Measurements from ENCODE around the gene CAMKK2.
A peak's percentile ranks its signal among the peaks of the same experiment; 100 is the strongest.

CAMKK2 gene

GRCh38 chr12:121250359-121250758 is 46.1 kb downstream of the CAMKK2 start:
- DNase-seq (ENCODE audit: low spot score in 2 of 2) (no peak), ATAC-seq (no peak)
- H3K27ac Mint-ChIP-seq: no peak overlapping the region
- peaks cover 16% of the 10 kb centered on the region for H3K4me1 Mint-ChIP-seq
- no peaks in the 10 kb centered on the region for H3K9me3 Mint-ChIP-seq
- no peak overlapping the region for H3K4me3 Mint-ChIP-seq
- peaks cover 62% of the 10 kb centered on the region for H3K36me3 Mint-ChIP-seq

DNA sequence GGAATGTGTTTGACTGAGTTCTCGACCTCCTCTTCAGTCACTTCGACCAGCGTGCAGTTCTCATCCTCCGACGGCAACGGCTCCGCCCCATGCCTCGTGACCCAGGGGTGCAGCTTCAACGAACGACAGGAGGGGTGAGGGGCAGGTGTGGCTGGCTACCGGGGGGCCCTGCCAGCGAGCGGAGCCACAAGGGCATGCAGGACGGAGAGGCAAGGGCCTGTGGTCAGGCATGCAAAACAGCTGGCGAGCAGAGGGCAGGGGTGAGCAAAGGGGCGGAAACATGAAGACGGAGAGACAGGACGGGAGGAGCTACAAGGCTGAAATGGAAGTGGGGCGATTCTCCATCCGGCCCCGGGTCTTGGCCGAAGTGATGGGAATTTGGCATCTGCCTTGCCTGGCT is 47.9 kb downstream of the CAMKK2 start:
- peaks cover 8% of the 10 kb centered on the region for H3K4me1 Mint-ChIP-seq
- DNase-seq (ENCODE audit: low spot score in 2 of 2) (no peak), ATAC-seq (no peak)
- H3K36me3 Mint-ChIP-seq: peaks cover 49% of the 10 kb centered on the region
- H3K4me3 Mint-ChIP-seq: no peak overlapping the region
- H3K27ac Mint-ChIP-seq: no peak overlapping the region
- no peaks in the 10 kb centered on the region for H3K9me3 Mint-ChIP-seq

DNA sequence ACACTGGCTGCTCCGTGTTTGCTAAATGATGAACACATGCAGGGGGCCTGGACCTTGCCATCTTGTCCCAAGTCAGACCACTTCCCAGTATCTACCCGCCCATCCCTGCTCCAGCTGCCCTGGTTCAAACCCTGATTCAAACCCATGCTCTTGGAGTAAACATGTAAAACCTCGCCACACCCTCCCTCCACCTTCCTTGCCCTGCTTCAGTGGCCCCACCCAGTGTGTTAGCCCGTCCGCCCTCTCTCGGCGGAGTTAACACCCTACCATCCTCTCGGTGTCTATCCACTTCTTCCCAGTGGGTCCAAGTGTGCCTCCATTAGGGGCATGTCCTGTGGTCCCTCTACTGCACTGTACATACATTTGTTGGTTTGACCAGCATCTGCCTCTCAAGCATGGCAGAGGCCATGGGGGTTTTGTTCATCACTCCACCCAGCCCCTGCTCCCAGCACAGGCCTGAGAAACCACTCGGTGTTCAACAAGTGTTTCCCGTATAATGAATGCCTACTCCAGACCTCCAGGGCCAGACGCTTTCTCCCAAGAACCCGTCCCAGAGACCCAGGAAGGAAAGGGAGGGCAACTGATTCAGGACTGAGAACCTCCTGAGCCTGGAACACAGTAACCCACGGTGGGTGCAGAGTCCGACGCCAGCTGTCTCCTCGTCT is 49.5 kb downstream of the CAMKK2 start:
- H3K27ac Mint-ChIP-seq: peak overlapping the region; percentile 78
- H3K9me3 Mint-ChIP-seq: no peaks in the 10 kb centered on the region
- no peak for ATAC-seq
- peaks cover 7% of the 10 kb centered on the region for H3K4me1 Mint-ChIP-seq
- peaks cover 48% of the 10 kb centered on the region for H3K36me3 Mint-ChIP-seq
- DNase-seq (ENCODE audit: low spot score in 2 of 2): no peak
- H3K4me3 Mint-ChIP-seq: no peak overlapping the region

- ATAC-seq: no peak
- Mint-ChIP-seq H3K36me3 (peaks cover 55% of the 10 kb centered on the region), H3K4me3 (no peak overlapping the region)
Observed at GRCh38 chr12:121245951-121246350, 50.6 kb downstream of the CAMKK2 start.

DNA sequence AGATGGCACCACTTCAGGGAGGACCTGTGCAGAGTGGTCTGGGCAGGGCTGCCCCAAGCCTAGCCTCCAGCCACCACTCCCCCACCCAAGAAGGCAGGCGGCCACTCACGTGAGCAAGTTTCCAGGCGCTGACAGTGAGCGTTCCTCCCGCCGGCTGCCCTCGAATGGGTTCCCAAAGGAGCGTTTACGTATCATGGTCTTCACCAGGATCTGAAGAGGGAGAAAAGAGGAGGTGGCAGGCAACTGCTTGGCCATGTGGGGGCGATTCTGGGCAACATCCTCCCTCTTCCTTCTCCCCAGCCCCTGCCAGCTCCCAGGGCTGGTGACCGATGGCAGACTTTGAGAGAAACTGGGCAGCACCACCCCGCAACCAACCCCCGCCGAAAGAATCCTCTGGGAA is 51.5 kb downstream of the CAMKK2 start:
- DNase-seq (ENCODE audit: low spot score in 2 of 2) (no peak), ATAC-seq (no peak)
- H3K4me1 Mint-ChIP-seq: peaks cover 27% of the 10 kb centered on the region
- H3K4me3 Mint-ChIP-seq: no peak overlapping the region
- peaks cover 55% of the 10 kb centered on the region for H3K36me3 Mint-ChIP-seq
- H3K9me3 Mint-ChIP-seq: no peaks in the 10 kb centered on the region
- no peak overlapping the region for H3K27ac Mint-ChIP-seq

More at GRCh38 chr12:121245951-121246350, 50.6 kb downstream of the CAMKK2 start:
- Mint-ChIP-seq H3K27ac (no peak overlapping the region), H3K4me1 (peaks cover 18% of the 10 kb centered on the region), H3K9me3 (no peaks in the 10 kb centered on the region)
- DNase-seq (ENCODE audit: low spot score in 2 of 2): no peak

DNA sequence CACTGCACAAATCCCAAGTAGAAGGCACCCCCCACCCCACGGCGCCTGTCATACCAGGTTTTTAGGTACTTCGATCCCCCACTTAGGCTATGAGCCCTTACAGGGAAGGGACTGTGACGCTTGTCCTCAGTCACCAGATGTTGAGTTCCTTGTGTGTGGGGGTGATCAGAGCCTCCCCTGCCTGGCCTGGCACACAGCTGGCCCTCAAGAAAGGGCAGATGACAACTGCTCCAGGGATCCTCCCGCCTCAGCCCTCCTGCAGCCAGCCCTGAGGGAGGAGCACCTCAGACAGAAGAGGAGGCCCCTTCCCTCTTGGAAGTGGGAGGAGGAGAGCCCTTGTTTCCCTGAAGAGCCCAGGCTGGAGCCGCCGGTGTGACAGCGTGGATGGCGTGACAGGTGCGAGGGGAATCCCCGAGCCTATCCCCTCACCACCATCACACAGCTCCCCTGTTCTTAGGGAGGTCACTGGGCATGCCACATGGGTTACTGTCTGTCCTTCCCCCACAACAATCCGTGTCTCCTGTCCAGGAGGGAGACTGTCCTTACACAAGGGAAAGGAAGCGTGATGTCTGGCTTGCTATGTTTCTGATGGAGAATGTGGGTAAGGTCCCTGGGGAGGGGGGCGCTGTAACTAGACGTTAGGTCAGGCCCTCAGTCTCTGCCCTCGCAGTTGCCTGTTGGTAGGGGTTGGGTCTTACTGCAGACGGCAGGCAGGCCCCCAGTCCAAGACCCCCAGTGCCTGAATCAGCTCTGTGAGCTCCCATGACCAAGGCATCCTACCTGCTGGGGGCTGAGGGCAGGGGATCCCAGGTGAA is 55.1 kb downstream of the CAMKK2 start:
- H3K27ac Mint-ChIP-seq: peak overlapping the region; percentile 95
- H3K36me3 Mint-ChIP-seq: peaks cover 49% of the 10 kb centered on the region
- H3K4me3 Mint-ChIP-seq: peak overlapping the region; percentile 70
- peaks cover 31% of the 10 kb centered on the region for H3K4me1 Mint-ChIP-seq
- DNase-seq (ENCODE audit: low spot score in 2 of 2) (no peak), ATAC-seq (no peak)
- H3K9me3 Mint-ChIP-seq: no peaks in the 10 kb centered on the region

DNA sequence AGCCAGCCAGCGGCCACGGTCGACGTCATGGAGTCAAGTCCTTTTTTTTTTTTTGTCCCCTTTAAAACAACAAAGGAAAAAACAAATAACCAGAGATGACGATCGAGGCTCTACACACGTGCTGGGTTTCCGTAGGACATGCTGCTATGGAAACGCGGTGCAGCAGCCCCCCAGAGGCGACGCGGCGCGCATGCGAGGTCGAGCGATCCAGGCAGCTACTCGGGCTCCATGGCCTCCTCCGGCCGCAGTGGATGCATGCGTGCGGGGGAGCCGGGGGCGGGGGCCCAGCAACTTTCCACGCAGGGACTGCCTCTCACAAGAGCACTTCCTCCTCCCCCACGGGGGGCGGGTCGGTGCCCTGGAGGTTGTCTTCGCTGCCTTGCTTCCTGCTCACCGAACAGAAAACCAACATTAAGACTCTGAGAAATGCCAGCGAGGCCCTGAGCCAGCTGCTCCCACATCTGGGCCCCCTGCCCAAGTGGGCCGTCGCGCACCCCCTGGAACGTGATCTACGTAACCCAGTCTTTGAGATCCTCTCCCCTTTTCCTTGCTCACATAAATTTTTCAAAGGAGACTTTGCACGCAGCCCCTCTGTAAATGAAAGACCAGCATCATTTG is 55.9 kb downstream of the CAMKK2 start:
- DNase-seq (ENCODE audit: low spot score in 2 of 2) (peak; percentile 55 to 72), ATAC-seq (peak; percentile 91)
- H3K9me3 Mint-ChIP-seq: no peaks in the 10 kb centered on the region
- H3K36me3 Mint-ChIP-seq: peaks cover 51% of the 10 kb centered on the region
- peaks cover 31% of the 10 kb centered on the region for H3K4me1 Mint-ChIP-seq
- H3K27ac Mint-ChIP-seq: peak overlapping the region; percentile 95
- H3K4me3 Mint-ChIP-seq: peak overlapping the region; percentile 70

GRCh38 chr12:121240062-121240420 is 56.5 kb downstream of the CAMKK2 start:
- peaks cover 56% of the 10 kb centered on the region for H3K36me3 Mint-ChIP-seq

DNA sequence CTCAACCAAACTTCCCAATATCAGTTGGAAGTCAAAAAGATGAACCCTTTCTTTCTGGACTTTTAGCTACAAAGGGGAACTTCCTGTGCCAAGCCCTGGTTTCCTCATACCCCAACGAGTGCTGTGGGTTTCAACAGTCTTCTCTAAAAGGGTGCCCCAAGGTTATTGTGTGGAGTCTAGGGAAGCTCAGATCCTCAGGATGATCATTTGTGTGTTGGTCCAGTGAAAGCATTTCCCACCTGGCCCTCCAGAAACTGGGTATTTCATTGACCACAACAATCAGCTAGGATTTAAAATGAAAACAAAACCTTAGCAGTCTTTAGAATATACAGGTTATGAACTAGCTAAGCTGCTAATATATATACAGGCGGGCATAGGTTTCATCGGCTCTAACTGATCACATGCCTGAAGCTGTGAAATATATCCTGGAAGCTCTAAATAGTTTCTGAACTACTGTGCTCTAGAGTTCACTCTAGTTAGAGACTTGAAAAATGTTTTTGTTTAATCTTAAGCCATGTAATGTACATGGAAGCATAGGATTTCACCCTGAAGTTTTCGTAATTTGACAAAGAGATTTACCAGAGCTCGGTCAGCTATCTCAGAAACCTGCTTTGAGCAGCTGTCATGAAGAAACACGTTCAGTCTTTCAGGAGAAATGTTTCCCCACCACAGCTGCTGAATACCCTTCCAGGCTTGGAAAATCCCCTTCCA is 57.0 kb downstream of the CAMKK2 start:
- DNase-seq (ENCODE audit: low spot score in 2 of 2): no peak
- peaks cover 62% of the 10 kb centered on the region for H3K36me3 Mint-ChIP-seq
- ATAC-seq: no peak
- peaks cover 31% of the 10 kb centered on the region for H3K4me1 Mint-ChIP-seq
- peak overlapping the region; percentile 95 for H3K27ac Mint-ChIP-seq
- H3K4me3 Mint-ChIP-seq: peak overlapping the region; percentile 70
- H3K9me3 Mint-ChIP-seq: no peaks in the 10 kb centered on the region

More at GRCh38 chr12:121240062-121240420, 56.5 kb downstream of the CAMKK2 start:
- H3K9me3 Mint-ChIP-seq: no peaks in the 10 kb centered on the region
- H3K4me3 Mint-ChIP-seq: peak overlapping the region; percentile 70
- no peak for DNase-seq (ENCODE audit: low spot score in 2 of 2)
- ATAC-seq: no peak
- H3K4me1 Mint-ChIP-seq: peaks cover 31% of the 10 kb centered on the region
- H3K27ac Mint-ChIP-seq: peak overlapping the region; percentile 95

DNA sequence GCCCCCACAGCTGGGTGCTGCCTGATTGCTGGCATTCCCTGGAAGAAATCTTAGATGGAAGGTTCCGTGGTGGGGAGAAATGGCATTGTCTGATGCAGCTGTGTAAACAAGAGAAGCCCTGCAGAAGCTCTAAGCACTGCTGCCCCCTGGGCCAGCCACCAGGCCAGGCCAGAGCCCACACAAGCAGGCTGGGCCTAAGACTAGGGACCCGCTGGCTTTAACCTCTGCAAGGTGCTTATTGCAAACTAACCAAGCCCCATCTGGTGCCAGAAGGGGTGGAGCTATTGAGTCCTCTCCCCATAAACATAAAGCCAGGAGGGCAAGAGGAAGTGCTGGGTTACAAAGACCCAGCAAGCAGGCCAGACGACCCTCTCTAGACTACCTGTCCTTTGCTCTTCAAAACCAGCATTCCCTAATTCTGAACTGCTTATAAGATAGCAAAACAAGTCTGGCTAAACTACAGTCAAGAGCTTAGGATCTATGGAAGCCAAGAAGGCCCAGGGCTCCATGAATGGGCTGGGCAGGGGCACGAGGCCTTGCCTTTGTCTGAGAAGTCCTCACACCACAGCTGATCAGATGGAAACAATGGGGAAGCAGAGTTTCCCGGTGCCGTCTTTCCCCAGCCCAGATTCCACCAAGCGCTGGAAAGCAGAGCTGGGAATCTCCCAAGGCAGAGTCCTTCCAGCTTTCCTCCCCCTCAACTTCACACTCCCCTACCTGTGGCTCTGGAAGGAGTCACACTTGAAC is 57.7 kb downstream of the CAMKK2 start:
- peaks cover 31% of the 10 kb centered on the region for H3K4me1 Mint-ChIP-seq
- ATAC-seq: no peak
- H3K27ac Mint-ChIP-seq: peak overlapping the region; percentile 95
- no peak for DNase-seq (ENCODE audit: low spot score in 2 of 2)
- no peak overlapping the region for H3K4me3 Mint-ChIP-seq
- peaks cover 66% of the 10 kb centered on the region for H3K36me3 Mint-ChIP-seq
- no peaks in the 10 kb centered on the region for H3K9me3 Mint-ChIP-seq

DNA sequence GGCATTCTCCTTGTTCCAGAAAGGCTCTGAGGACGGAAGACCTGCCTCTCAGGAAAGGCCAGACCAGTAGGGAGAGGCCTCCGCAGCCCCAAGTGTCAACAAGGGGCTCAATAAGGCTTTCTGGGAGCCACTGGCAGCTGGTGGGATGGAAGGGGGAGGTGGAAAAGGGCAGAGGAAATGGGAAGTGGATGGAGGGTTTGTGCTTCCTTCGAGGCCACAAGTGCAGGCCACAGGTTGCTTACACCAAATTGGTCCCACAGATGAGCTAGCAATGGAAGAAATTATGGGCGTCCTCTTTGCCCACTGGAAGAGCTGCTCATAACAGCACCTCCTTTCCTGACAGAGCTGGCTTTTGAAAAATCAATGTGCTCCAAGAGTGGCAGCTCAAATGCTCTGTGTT is 58.4 kb downstream of the CAMKK2 start:
- Mint-ChIP-seq H3K4me1 (peaks cover 31% of the 10 kb centered on the region), H3K27ac (peak overlapping the region; percentile 95), H3K36me3 (peaks cover 66% of the 10 kb centered on the region), H3K4me3 (no peak overlapping the region), H3K9me3 (no peaks in the 10 kb centered on the region)
- DNase-seq (ENCODE audit: low spot score in 2 of 2): no peak
- ATAC-seq: no peak

DNA sequence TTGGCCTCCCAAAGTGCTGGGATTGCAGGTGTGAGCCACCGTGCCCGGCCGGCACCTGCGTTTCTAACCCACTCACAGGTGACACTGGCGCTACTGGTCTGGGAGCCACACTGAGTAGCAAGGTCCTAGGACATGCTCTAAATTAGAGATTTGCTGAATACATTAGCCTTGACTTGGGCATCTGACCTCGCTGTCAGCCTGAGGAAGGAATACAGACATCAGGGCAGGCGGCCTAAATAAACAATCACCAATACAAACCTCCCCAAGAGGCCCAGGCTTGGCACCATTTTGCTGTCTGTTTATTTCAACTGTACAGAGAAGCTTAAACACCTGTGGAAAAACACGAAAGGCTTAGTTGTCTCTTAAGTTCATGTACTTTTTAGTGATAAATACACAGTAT is 59.1 kb downstream of the CAMKK2 start:
- ATAC-seq (no peak), DNase-seq (ENCODE audit: low spot score in 2 of 2) (no peak)
- Mint-ChIP-seq H3K27ac (peak overlapping the region; percentile 95), H3K4me1 (peaks cover 31% of the 10 kb centered on the region), H3K4me3 (no peak overlapping the region), H3K36me3 (peaks cover 70% of the 10 kb centered on the region), H3K9me3 (no peaks in the 10 kb centered on the region)

DNA sequence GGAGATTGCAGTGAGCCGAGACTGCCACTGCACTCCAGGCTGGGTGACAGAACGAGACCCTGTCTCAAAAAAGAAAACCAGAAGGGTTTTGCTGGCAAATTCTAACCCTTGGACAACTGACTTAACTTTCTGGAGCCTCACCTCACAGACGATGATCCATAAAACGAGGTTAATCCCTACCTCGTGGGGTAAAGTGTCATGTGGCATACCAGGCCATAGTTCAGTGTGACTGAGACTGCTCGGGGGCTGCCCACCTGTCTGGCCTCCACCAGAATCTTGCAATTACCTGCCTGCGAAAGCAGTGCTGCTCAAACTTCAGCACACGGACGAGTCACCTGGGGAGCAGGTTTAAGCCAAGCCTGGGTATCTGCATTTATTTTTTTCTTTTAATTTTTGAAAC is 59.7 kb downstream of the CAMKK2 start:
- Mint-ChIP-seq H3K9me3 (no peaks in the 10 kb centered on the region), H3K36me3 (peaks cover 70% of the 10 kb centered on the region), H3K4me3 (no peak overlapping the region), H3K27ac (no peak overlapping the region), H3K4me1 (peaks cover 27% of the 10 kb centered on the region)
- no peak for DNase-seq (ENCODE audit: low spot score in 2 of 2)
- ATAC-seq: no peak

GRCh38 chr12:121233628-121234020 is 62.9 kb downstream of the CAMKK2 start:
- H3K27ac Mint-ChIP-seq: no peak overlapping the region
- no peak for DNase-seq (ENCODE audit: low spot score in 2 of 2)
- ATAC-seq: no peak
- H3K4me3 Mint-ChIP-seq: no peak overlapping the region
- no peaks in the 10 kb centered on the region for H3K9me3 Mint-ChIP-seq
- peaks cover 82% of the 10 kb centered on the region for H3K36me3 Mint-ChIP-seq
- H3K4me1 Mint-ChIP-seq: peaks cover 11% of the 10 kb centered on the region
